B cell (primary cell): ENCODE results near the gene ADRM1.

ENCODE experiments used
- EZH2 ChIP-seq: IDR thresholded peaks from 2 replicates; pipeline ENCODE4 v1.6.1; 2012; ENCODE audit warnings: borderline replicate concordance, low read depth, mild to moderate bottlenecking, moderate library complexity, low read length; ENCODE audit not compliant: insufficient read depth, poor library complexity, severe bottlenecking
- TF ChIP-seq, protein P1 (sequence below): fragments of 200-600 bp; IDR thresholded peaks from one replicate; pipeline ENCODE4 v1.8.0; 2022; ENCODE audit warnings: antibody characterized with exemption, mild to moderate bottlenecking

DNA sequence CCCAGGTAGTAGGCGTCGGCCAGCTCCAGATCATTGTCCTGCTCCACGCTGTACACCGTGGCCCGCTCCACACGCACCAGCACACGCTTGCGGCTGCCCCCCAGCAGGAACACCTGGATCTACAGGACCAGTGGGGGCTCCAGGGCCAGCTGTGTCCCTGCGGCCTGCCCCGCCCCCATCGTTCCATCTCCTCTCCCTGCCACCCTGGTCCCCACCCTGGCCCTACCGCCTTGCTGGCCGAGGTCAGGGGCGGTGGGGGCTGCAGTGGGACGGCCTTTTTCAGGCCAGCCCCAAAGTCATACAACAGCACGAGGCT lies 9.8 kb downstream of the ADRM1 start:
- TF ChIP-seq EZH2 = no peak
- TF ChIP-seq, protein P1, sequence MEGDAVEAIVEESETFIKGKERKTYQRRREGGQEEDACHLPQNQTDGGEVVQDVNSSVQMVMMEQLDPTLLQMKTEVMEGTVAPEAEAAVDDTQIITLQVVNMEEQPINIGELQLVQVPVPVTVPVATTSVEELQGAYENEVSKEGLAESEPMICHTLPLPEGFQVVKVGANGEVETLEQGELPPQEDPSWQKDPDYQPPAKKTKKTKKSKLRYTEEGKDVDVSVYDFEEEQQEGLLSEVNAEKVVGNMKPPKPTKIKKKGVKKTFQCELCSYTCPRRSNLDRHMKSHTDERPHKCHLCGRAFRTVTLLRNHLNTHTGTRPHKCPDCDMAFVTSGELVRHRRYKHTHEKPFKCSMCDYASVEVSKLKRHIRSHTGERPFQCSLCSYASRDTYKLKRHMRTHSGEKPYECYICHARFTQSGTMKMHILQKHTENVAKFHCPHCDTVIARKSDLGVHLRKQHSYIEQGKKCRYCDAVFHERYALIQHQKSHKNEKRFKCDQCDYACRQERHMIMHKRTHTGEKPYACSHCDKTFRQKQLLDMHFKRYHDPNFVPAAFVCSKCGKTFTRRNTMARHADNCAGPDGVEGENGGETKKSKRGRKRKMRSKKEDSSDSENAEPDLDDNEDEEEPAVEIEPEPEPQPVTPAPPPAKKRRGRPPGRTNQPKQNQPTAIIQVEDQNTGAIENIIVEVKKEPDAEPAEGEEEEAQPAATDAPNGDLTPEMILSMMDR = no peak
